H1 (cell line): ENCODE data around the gene HMGXB3. TPM values are rescaled to one million over a fixed set of nuclear protein-coding genes. Genes with fewer than 3 reads are reported as not detected.

ENCODE experiments used
- CTCF ChIA-PET: fragments of 300-600 bp; sonication (Branson Sonifier 250); formaldehyde crosslinking; loops from one replicate; lab custom pipeline; 2021; ENCODE audit not compliant: partially characterized antibody; lab: Charles Lee
- POLR2A ChIA-PET: fragments of 300-600 bp; sonication (Branson Sonifier 250); formaldehyde crosslinking; loops from one replicate; lab custom pipeline; 2021; ENCODE audit warnings: inconsistent platforms; ENCODE audit not compliant: partially characterized antibody; lab: Charles Lee
- DNase-seq, 2 experiments: peaks; one replicate each; pipeline versions ENCODE4 v3.0.0 to v3.0.0-alpha.2; 2010 to 2022; ENCODE audit warnings: low spot score in 2 of 2, low read depth in 1 of 2, mixed read lengths in 1 of 2
- FAIRE-seq: peaks from 2 replicates; lab custom pipeline; 2011; peaks lifted over from hg19 to GRCh38; lab: Jason Lieb, UNC
- H2AFZ ChIP-seq: 2 replicates; pipeline ENCODE4 v1.8.1; 2012; ENCODE audit warnings: low read length, inconsistent platforms
- H2AK5ac ChIP-seq: 2 replicates; pipeline ENCODE4 v1.6.1; 2013; ENCODE audit warnings: low read depth, low read length
- H2BK120ac ChIP-seq: replicated peaks from 2 replicates; pipeline ENCODE3; 2013; ENCODE audit warnings: low read depth, low read length, inconsistent platforms
- H2BK12ac ChIP-seq: 2 replicates; pipeline ENCODE4 v1.6.1; 2013; ENCODE audit warnings: low read depth, low read length
- H2BK15ac ChIP-seq: 2 replicates; pipeline ENCODE4 v1.6.1; 2013; ENCODE audit warnings: low read length
- H2BK20ac ChIP-seq: 2 replicates; pipeline ENCODE4 v1.6.1; 2013; ENCODE audit warnings: low read length
- H2BK5ac ChIP-seq: 2 replicates; pipeline ENCODE4 v1.6.1; 2013; ENCODE audit warnings: low read depth, low read length
- H3K14ac ChIP-seq: 2 replicates; pipeline ENCODE4 v1.6.1; 2013; ENCODE audit warnings: inconsistent platforms; ENCODE audit not compliant: insufficient read length
- H3K18ac ChIP-seq: 2 replicates; pipeline ENCODE4 v1.6.1; 2013; ENCODE audit warnings: low read length; ENCODE audit errors: extremely low read depth
- H3K23ac ChIP-seq: 2 replicates; pipeline ENCODE4 v1.6.1; 2013; ENCODE audit warnings: inconsistent platforms; ENCODE audit not compliant: insufficient read length
- H3K23me2 ChIP-seq: 2 replicates; pipeline ENCODE4 v1.6.1; 2013; ENCODE audit warnings: low read depth, low read length
- H3K27ac ChIP-seq: 2 replicates; pipeline ENCODE4 v1.6.1; 2011; ENCODE audit warnings: low read depth, low read length, inconsistent platforms
- H3K27me3 ChIP-seq, 4 experiments: replicated peaks in 1 of 4; 1 replicate in 1 of 4; 2 replicates in 3 of 4; pipeline versions ENCODE4 v1.6.1 to v1.8.1; 2011 to 2013; ENCODE audit warnings: low read length in 3 of 4, mild to moderate bottlenecking in 3 of 4, inconsistent platforms in 2 of 4, mixed read lengths in 2 of 4, moderate library complexity in 1 of 4; ENCODE audit not compliant: control insufficient read depth in 3 of 4, insufficient read depth in 3 of 4; ENCODE audit errors: extremely low read depth in 1 of 4
- H3K36me3 ChIP-seq, 4 experiments: 2 replicates each; pipeline versions ENCODE4 v1.6.1 to v1.8.1; 2011 to 2013; ENCODE audit warnings: mild to moderate bottlenecking in 4 of 4, low read length in 3 of 4, moderate library complexity in 2 of 4, control low read depth in 1 of 4, inconsistent platforms in 1 of 4; ENCODE audit not compliant: insufficient read depth in 4 of 4, control insufficient read depth in 2 of 4
- H3K4ac ChIP-seq: replicated peaks from 2 replicates; pipeline ENCODE3; 2013; ENCODE audit warnings: low read length, low read depth, mixed read lengths, inconsistent platforms; ENCODE audit not compliant: insufficient read length
- H3K4me1 ChIP-seq, 4 experiments: replicated peaks in 1 of 4; 1 replicate in 1 of 4; 2 replicates in 3 of 4; pipeline versions ENCODE4 v1.6.1 to v1.8.1; 2011 to 2013; ENCODE audit warnings: low read length in 3 of 4, inconsistent platforms in 2 of 4, mixed read lengths in 1 of 4; ENCODE audit not compliant: insufficient read depth in 4 of 4, control insufficient read depth in 3 of 4
- H3K4me2 ChIP-seq, 2 experiments: 2 replicates each; pipeline versions ENCODE4 v1.6.1 to v1.8.1; 2011 to 2013; ENCODE audit warnings: low read depth in 2 of 2, low read length in 2 of 2, control low read depth in 1 of 2, inconsistent platforms in 1 of 2, mild to moderate bottlenecking in 1 of 2; ENCODE audit not compliant: insufficient read depth in 1 of 2
- H3K4me3 ChIP-seq, 4 experiments: fragments of 200-600, 300-600 bp in 1 of 4; sonication (generic), shearing (Covaris generic), sonication (Bioruptor Twin) in 1 of 4; 2 replicates each; pipeline versions ENCODE4 v1.5.1 to v1.8.1; 2011 to 2016; ENCODE audit warnings: low read length in 4 of 4, low read depth in 3 of 4, control low read depth in 2 of 4, inconsistent platforms in 2 of 4, mild to moderate bottlenecking in 2 of 4, mixed read lengths in 1 of 4, moderate library complexity in 1 of 4; ENCODE audit not compliant: insufficient read depth in 2 of 4; ENCODE audit errors: extremely low read depth in 1 of 4
- H3K56ac ChIP-seq: replicated peaks from 2 replicates; pipeline ENCODE3; 2013; ENCODE audit warnings: low read depth, mild to moderate bottlenecking, mixed read lengths, low read length, inconsistent platforms; ENCODE audit not compliant: insufficient read length
- H3K79me1 ChIP-seq: 2 replicates; pipeline ENCODE4 v1.6.1; 2013; ENCODE audit warnings: low read depth, low read length, control low read depth
- H3K79me2 ChIP-seq, 2 experiments: 2 replicates each; pipeline versions ENCODE4 v1.6.1 to v1.8.1; 2012 to 2013; ENCODE audit warnings: low read length in 2 of 2, mild to moderate bottlenecking in 2 of 2, inconsistent platforms in 1 of 2; ENCODE audit not compliant: insufficient read depth in 2 of 2, control insufficient read depth in 1 of 2
- H3K9ac ChIP-seq, 4 experiments: replicated peaks in 1 of 4; 1 replicate in 1 of 4; 2 replicates in 3 of 4; pipeline versions ENCODE4 v1.6.1 to v1.8.1; 2011 to 2013; ENCODE audit warnings: low read depth in 3 of 4, low read length in 3 of 4, control low read depth in 2 of 4, mild to moderate bottlenecking in 2 of 4, moderate library complexity in 2 of 4, inconsistent platforms in 1 of 4; ENCODE audit errors: extremely low read depth in 1 of 4
- H3K9me3 ChIP-seq, 2 experiments: 2 replicates each; pipeline versions ENCODE4 v1.6.1 to v1.8.1; 2012 to 2013; ENCODE audit warnings: mild to moderate bottlenecking in 2 of 2, moderate library complexity in 2 of 2, control low read depth in 1 of 2, inconsistent platforms in 1 of 2, low read depth in 1 of 2, low read length in 1 of 2, mixed read lengths in 1 of 2; ENCODE audit not compliant: insufficient read depth in 2 of 2
- H4K20me1 ChIP-seq, 2 experiments: replicated peaks in 1 of 2; 2 replicates each; pipeline versions ENCODE3 to v1.8.1; 2011 to 2013; ENCODE audit warnings: inconsistent platforms in 2 of 2, low read length in 2 of 2, mild to moderate bottlenecking in 1 of 2; ENCODE audit not compliant: insufficient read depth in 2 of 2, control insufficient read depth in 1 of 2
- H4K5ac ChIP-seq: 2 replicates; pipeline ENCODE4 v1.6.1; 2013; ENCODE audit warnings: low read length, low read depth, mixed read lengths, inconsistent platforms; ENCODE audit not compliant: insufficient read length
- H4K8ac ChIP-seq: 2 replicates; pipeline ENCODE4 v1.8.0; 2013; ENCODE audit warnings: mild to moderate bottlenecking, moderate library complexity, low read length, inconsistent platforms; ENCODE audit not compliant: insufficient read depth; ENCODE audit errors: extremely low read depth
- H4K91ac ChIP-seq: replicated peaks from 2 replicates; pipeline ENCODE3; 2013; ENCODE audit warnings: low read length, mixed read lengths, inconsistent platforms; ENCODE audit not compliant: insufficient read length
- BACH1 ChIP-seq: IDR thresholded peaks from 2 replicates; pipeline ENCODE4 v1.6.1; 2012; ENCODE audit warnings: low read length, improper control_type of control experiment
- BCL11A ChIP-seq, 2 experiments: IDR thresholded peaks; one replicate each; pipeline ENCODE4 v1.6.1; 2011; ENCODE audit warnings: low read depth in 2 of 2, low read length in 2 of 2, mild to moderate bottlenecking in 2 of 2
- CBX5 ChIP-seq: fragments of 300-800, 300-1000 bp; sonication (generic); IDR thresholded peaks from 2 replicates; pipeline ENCODE4 v1.7.1; 2016; ENCODE audit warnings: antibody characterized with exemption, low read length, low read depth
- CHD2 ChIP-seq: IDR thresholded peaks from 2 replicates; pipeline ENCODE4 v1.6.1; 2012; ENCODE audit warnings: low read length, improper control_type of control experiment
- EP300 ChIP-seq, 2 experiments: IDR thresholded peaks; 1 replicate in 1 of 2; 2 replicates in 1 of 2; pipeline ENCODE4 v1.6.1; 2011 to 2012; ENCODE audit warnings: low read depth in 2 of 2, low read length in 2 of 2, mild to moderate bottlenecking in 2 of 2, borderline replicate concordance in 1 of 2, inconsistent platforms in 1 of 2, moderate library complexity in 1 of 2
- HDAC2 ChIP-seq, 2 experiments: fragments of 300-600 bp in 1 of 2; sonication (generic) in 1 of 2; IDR thresholded peaks; 2 replicates each; pipeline ENCODE4 v1.6.1; 2011 to 2012; ENCODE audit warnings: low read depth in 2 of 2, low read length in 2 of 2, mild to moderate bottlenecking in 2 of 2, moderate library complexity in 2 of 2, borderline replicate concordance in 1 of 2, inconsistent platforms in 1 of 2
- JUND ChIP-seq: IDR thresholded peaks from 2 replicates; pipeline ENCODE4 v1.6.1; 2011; ENCODE audit warnings: mild to moderate bottlenecking, improper control_type of control experiment, low read length
- KDM4A ChIP-seq: IDR thresholded peaks from one replicate; pipeline ENCODE4 v1.7.1; 2012; ENCODE audit warnings: low read depth, mild to moderate bottlenecking, moderate library complexity, low read length, inconsistent platforms; ENCODE audit not compliant: severe bottlenecking
- SAP30 ChIP-seq: fragments of 300-600 bp; sonication (generic); IDR thresholded peaks from 2 replicates; pipeline ENCODE4 v1.7.1; 2012; ENCODE audit warnings: low read length, moderate library complexity, mild to moderate bottlenecking, inconsistent platforms; ENCODE audit not compliant: insufficient read depth, insufficient replicate concordance
- SIX5 ChIP-seq: IDR thresholded peaks from 2 replicates; pipeline ENCODE4 v1.6.1; 2011; ENCODE audit warnings: mild to moderate bottlenecking, low read depth, low read length
- SP2 ChIP-seq: IDR thresholded peaks from 2 replicates; pipeline ENCODE4 v1.6.1; 2012; ENCODE audit warnings: mild to moderate bottlenecking, low read length, inconsistent platforms
- SRF ChIP-seq: IDR thresholded peaks from 2 replicates; pipeline ENCODE4 v1.6.1; 2011; ENCODE audit warnings: mild to moderate bottlenecking, low read depth, low read length, moderate library complexity
- SUZ12 ChIP-seq: fragments of 200-600 bp; sonication (generic); IDR thresholded peaks from 2 replicates; pipeline ENCODE4 v1.6.1; 2012; ENCODE audit warnings: mild to moderate bottlenecking, inconsistent platforms, low read length, moderate library complexity, mixed read lengths
- WGBS, 2 experiments: shearing (Covaris generic) in 1 of 2; methylation state at CpG; one replicate each; pipeline versions ENCODE4 v1.1.6 to v1.1.7; 2013 to 2015; ENCODE audit warnings: low lambda C conversion rate in 2 of 2, mixed read lengths in 2 of 2, inconsistent platforms in 1 of 2, low coverage in 1 of 2, missing lambda C conversion rate in 1 of 2; ENCODE audit not compliant: insufficient replicate concordance in 2 of 2, insufficient coverage in 1 of 2, insufficient read length in 1 of 2; ENCODE audit errors: extremely low coverage in 1 of 2, missing lambda C conversion rate in 1 of 2; 5-methylcytosine and 5-hydroxymethylcytosine counted together
- polyA plus RNA-seq, 7 experiments: library from polyadenylated mRNA; depleted of rRNA in 3 of 7; stranded (reverse) in 5 of 7; unstranded in 2 of 7; fragments of >200 nt in 5 of 7; fragments of 200-250 nt in 2 of 7; gene quantifications; 1 replicate in 5 of 7; 2 replicates in 1 of 7; 4 replicates in 1 of 7; pipeline versions ENCODE4 v1.2.1 to v1.2.3, GENCODE V29; 2011 to 2013; ENCODE audit warnings: missing spikeins in 2 of 7, mixed read lengths in 2 of 7
- total RNA-seq: library from RNA; stranded (reverse); fragmentation: NEBNext Ultra II Directional; extraction: Animal tissue kit (Norgen Biotek cat#: 25700); gene quantifications from 2 replicates; pipeline ENCODE4 v1.2.1, GENCODE V29; 2021

HMGXB3 gene
- total and polyA plus RNA-seq, 2 of the 8 experiments (the other 6 are each of a cell fraction or from before 2014, with no cell fraction given) = 26.8 to 28.0 TPM

DNA sequence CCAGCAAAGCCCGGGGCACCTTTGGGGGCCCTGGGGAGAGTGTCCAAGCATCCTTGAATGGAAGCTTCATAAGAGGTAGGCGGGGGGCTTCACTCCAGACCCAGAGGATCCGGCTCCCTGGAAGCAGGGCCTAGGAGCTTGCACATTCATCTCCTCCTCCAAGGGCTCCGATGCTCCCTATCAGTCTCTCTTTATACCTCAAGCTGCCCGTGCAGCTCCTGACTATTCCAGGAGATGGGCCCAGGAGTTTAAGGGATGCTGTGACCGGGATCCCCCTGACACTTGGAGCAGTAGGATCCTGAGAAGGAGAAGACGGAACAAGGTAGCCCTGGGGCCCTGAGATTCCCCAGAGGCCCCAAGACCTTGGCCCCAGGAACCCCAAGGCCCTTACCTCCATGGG, 59.9 kb downstream of the HMGXB3 start:
- peaks cover 0 to 2% (median 0%) of the 10 kb centered on the region in 4 experiments; a peak in 3 of 7 replicates for H3K27me3 ChIP-seq
- no peak overlapping the region for H4K8ac ChIP-seq
- POLR2A ChIA-PET = interaction anchor here (0.6 kb wide), 1 partner anchor 94 kb away, joined by 3 read pairs; no protein-coding TSS in a partner anchor

More for the DNA sequence above, 59.9 kb downstream of the HMGXB3 start:
- Histone ChIP-seq H2AK5ac (no peak overlapping the region), H3K18ac (no peak overlapping the region), H3K14ac (no peak overlapping the region), H2BK15ac (no peak overlapping the region), H3K4me3 (no peak overlapping the region), H3K23me2 (no peaks in the 10 kb centered on the region), H3K9me3 (no peaks in the 10 kb centered on the region), H4K5ac (no peak overlapping the region), H3K56ac (no peak overlapping the region), H3K4ac (no peak overlapping the region), H2BK20ac (no peak overlapping the region), H3K79me1 (no peaks in the 10 kb centered on the region), H4K20me1 (no peaks in the 10 kb centered on the region), H3K4me1 (peaks cover 0 to 16% (median 2%) of the 10 kb centered on the region in 4 experiments; a peak in 4 of 7 replicates), H2BK5ac (no peak overlapping the region), H2BK120ac (no peak overlapping the region), H3K9ac (no peak overlapping the region), H3K4me2 (no peak overlapping the region), H2BK12ac (no peak overlapping the region), H3K36me3 (peaks cover 0 to 3% (median under 1%) of the 10 kb centered on the region in 4 experiments; a peak in 1 of 8 replicates), H4K91ac (no peak overlapping the region), H3K27ac (no peak overlapping the region), H3K23ac (no peak overlapping the region), H3K79me2 (no peaks in the 10 kb centered on the region), H2AFZ (no peak overlapping the region)
- DNase-seq (no peak), FAIRE-seq (no peak)
- TF ChIP-seq JUND = no peak
- TF ChIP-seq SAP30 = no peak
- no peak for TF ChIP-seq HDAC2 (IDR thresholded peaks at IDR 0.05; ENCODE audit: borderline replicate concordance in 1 of 2, low read depth in 2 of 2, low read length in 2 of 2)
- TF ChIP-seq SP2 = no peak
- no peak for TF ChIP-seq KDM4A
- no peak for TF ChIP-seq SUZ12
- no peak for TF ChIP-seq EP300 (IDR thresholded peaks at IDR 0.05; ENCODE audit: borderline replicate concordance in 1 of 2, low read depth in 2 of 2, low read length in 2 of 2)
- TF ChIP-seq SRF = no peak
- no peak for TF ChIP-seq CHD2
- no peak for TF ChIP-seq BACH1
- TF ChIP-seq CBX5 = no peak
- TF ChIP-seq SIX5 = no peak
- no peak for TF ChIP-seq BCL11A (IDR thresholded peaks at IDR 0.05; ENCODE audit: low read depth in 2 of 2, low read length in 2 of 2)
- CTCF ChIA-PET = interaction anchor here (0.7 to 1.8 kb wide), 9 partner anchors 11 to 158 kb away, joined by 3 to 6 read pairs (median 4); no protein-coding TSS in a partner anchor
- 76% methylated on average over 6 of the region's 7 CpGs; no CpG with 5 or more reads in 1 of the 2 experiments for WGBS, 2 experiments
